ENCODE results near the gene G6PC1. TPM values are rescaled to one million over a fixed set of nuclear protein-coding genes. Genes with fewer than 3 reads are reported as not detected.
"Not testable (repeated sequence)": the region's sequence is repeated elsewhere in the genome, so short reads cannot be mapped to it uniquely, and the experiment has no call there.

Gene G6PC1
- total RNA-seq, 1 donor from 2014 or later: not detected

GRCh38 chr17:42901535-42902229 lies 1.1 kb downstream of the G6PC1 start:
- intact Hi-C loops (cut with micrococcal nuclease): no loop called here

- intact Hi-C loops (cut with micrococcal nuclease): no loop called here
Measured at GRCh38 chr17:42904110-42904469, 3.5 kb downstream of the G6PC1 start.

DNA sequence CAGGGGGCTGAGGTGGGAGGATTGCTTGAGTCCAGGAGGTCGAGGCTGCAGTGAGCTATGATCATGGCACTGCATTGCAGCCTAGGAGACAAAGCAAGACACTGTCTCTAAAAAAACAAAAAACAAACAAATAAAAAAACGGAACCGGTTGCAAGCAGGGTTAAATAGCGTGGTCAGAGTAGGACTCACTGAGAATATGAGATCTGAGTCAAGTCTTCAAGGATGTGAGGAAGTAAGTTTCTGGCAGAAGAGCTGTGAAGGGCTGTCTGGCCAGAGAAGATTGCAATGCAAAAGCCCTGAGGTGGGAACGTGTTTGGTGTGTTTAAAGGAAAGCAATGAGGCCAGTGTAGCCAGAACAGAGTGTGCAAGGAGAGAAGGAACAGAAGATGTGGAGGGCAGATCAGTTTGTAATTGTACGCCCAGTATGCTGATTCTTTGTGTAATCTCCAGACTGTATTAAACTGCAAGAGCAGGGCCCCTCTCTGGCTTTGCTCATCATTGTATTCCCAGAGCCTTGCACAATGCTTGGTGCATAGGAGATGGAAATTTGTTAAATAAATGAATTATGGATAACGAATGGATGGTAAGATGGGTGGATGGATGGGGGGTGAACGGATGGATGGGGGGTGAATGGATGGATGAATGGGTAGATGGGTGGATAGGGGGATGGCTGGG lies 6.3 kb downstream of the G6PC1 start:
- intact Hi-C loops (cut with micrococcal nuclease): no loop called here

GRCh38 chr17:42908872-42909700 lies 8.5 kb downstream of the G6PC1 start:
- intact Hi-C loops (cut with micrococcal nuclease): no loop called here

- intact Hi-C loops (cut with micrococcal nuclease): no loop called here
Measured at GRCh38 chr17:42913522-42913921, 12.9 kb downstream of the G6PC1 start.

DNA sequence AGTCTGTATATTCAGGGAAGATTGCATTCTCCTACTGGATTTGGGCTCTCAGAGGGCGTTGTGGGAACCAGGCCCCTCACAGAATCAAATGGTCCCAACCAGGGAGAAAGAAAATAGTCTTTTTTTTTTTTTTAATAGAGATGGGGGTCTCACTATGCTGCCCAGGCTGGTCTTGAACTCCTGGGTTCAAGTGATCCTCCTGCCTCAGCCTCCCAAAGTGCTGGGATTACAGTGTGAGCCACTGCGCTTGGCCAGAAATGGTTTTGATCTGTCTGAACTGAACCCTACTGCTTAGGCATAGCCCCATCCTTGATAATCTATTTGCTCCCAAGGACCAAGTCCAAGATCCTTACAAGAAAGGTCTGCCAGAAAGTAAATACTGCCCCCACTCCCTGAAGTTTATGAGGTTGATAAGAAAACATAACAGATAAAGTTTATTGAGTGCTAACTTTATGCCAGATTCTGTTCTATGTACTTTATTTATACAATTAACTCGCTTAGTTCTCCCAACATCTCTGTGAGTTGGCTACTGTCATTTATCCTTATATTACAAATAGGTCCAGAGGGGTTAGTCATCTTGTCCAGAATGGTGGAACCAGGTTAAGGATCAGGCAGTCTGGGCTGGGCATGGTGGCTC lies 13.5 kb downstream of the G6PC1 start:
- intact Hi-C loops (cut with micrococcal nuclease): no loop called here

DNA sequence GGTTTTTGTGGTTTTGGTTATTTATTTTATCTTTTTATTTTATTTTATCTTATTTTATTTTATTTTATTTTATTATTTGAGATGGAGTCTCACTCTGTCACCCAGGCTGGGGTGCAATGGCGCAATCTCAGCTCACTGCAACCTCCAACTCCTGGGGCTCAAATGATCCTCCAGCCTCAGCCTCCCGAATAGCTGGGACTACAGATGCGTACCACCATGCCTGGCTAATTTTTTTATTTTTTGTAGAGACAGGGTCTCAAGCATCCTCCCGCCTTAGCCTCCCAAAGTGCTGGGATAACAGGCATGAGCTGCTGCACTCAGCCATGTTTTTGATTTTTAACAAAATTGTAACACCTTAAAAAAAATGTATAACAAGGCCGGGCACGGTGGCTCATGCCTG lies 14.7 kb downstream of the G6PC1 start:
- intact Hi-C loops (cut with micrococcal nuclease): not testable (repeated sequence)

GRCh38 chr17:42916388-42917235 lies 16.0 kb downstream of the G6PC1 start:
- intact Hi-C loops (cut with micrococcal nuclease): not testable (repeated sequence)

GRCh38 chr17:42917236-42917603 lies 16.6 kb downstream of the G6PC1 start:
- intact Hi-C loops (cut with micrococcal nuclease): no loop called here

DNA sequence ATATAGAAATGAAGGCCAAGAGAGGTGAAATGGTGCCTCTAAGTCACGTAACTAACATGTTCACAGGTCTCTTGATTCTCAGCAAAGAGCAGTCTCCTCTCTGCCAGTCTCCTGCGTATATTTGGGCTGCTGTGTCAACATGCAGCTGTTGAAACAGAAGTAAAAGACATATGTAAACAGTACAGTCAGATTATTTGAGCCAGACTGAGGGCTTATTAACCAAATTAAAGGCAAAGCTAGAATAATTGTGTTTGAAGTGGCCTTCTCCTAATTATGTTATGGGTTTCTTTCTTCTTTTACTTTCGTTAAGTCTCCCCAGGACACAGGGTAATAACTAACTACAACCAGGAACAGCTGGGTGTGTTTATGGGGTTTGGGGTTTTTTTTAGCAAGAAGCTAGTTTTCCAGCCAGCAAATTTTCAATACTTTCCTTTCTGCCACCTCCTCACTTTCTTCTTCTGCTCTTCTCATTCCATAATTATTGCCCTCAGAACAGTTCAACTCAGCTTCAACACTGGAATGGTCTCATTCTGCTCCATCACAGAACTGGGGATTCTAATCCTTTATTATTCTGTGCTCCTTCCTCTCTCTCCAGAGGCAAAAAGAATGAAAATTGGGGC lies 18.4 kb downstream of the G6PC1 start:
- intact Hi-C loops (cut with micrococcal nuclease): no loop called here

DNA sequence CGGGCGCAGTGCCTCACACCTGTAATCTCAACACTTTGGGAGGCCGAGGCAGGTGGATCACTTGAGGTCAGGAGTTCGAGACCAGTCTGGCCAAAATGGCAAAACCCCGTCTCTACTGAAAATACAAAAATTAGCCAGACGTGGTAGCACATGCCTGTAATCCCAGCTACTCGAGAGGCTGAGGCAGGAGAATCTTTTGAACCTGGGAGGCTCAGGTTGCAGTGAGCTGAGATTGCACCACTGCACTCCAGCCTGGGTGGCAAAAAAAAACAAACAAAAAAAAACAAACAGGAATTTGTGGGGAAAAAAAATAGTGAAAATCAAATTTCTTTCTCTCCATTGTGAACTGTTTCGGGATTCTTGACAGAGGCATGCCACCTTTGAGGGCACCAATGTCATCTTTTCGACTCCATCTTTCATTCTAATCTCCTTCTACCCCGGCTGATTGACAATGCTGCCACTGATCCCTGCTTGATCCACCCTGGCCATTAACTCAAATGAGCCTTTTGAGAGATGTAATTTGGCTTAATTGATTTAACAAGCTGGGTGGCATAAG lies 19.0 kb downstream of the G6PC1 start:
- intact Hi-C loops (cut with micrococcal nuclease): not testable (repeated sequence)

- intact Hi-C loops (cut with micrococcal nuclease): no loop called here
Measured at GRCh38 chr17:42920106-42920900, 19.7 kb downstream of the G6PC1 start.

- intact Hi-C loops (cut with micrococcal nuclease): no loop called here
Measured at GRCh38 chr17:42920922-42921321, 20.3 kb downstream of the G6PC1 start.

- intact Hi-C loops (cut with micrococcal nuclease): no loop called here
Measured at GRCh38 chr17:42922294-42922693, 21.7 kb downstream of the G6PC1 start.

DNA sequence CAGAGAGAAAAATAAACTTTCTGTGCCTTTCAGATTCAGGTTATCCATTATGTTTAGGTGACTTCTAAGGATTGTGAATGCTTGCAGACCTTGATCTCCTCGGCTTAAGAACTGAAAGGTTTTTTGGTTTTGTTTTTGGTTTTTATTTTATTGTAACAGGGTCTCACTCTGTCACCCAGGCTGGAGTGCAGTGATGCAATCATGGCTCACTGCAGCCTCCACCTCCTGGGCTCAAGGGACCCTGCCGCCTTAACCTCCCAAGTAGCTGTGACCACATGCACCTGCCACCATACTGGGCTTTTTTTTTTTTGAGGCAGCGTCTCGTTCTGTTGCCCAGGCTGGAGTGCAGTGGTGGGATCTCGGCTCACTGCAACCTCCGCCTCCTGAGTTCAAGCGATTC lies 22.9 kb downstream of the G6PC1 start:
- intact Hi-C loops (cut with micrococcal nuclease): not testable (repeated sequence)

- intact Hi-C loops (cut with micrococcal nuclease): no loop called here
Measured at GRCh38 chr17:42924891-42925290, 24.3 kb downstream of the G6PC1 start.

DNA sequence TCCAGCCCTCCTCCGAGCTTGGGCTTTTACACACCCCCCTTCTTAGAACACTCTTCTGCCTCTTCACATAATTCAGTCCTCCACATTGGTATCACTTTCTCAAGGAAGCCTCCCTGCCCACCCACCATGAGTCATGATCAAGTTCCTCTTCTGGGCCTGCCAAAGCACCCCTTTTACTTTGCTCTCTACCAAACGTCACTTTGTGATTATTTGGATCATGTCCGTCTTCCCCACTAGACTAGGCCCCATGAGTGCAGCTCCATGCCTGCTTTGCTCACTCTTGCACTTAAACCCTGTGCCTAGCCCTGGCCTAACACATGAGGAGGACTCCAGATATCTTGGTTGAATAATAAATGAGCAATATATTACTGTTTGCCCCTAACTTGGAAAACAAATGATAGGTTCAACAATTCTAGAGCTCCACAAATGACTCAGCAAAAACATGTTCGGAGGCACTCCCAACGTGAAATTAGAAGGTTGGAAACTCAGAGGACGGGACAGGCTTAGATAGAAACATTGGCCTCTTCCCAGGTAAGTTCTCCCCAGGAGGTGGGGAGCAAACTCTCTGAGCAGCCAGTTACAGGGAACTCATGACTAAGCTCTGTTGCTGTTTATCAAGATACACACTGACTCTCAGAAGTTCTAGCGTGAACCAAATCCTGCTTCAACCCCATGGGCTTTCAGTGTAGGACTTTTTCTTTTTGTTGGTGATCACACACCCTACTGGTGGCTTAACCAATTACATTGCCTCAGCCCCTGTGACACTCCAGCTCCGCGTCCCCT lies 28.3 kb downstream of the G6PC1 start:
- intact Hi-C loops (cut with micrococcal nuclease): no loop called here

DNA sequence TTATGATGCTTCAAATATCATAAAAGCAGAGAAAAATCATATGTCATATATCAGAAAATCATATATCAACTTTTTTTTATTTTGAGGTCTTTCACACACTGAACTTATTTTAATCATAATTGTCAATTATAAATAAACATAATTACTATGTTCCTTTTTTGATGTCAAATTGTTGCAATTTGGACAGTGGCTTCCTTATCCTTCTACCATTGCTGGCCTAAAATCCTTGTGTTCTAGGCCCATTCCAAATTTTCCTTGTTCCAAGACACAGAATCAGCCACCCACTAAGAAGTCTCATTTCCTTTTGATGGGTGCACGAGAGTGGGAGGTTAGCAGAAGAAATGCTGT lies 28.9 kb downstream of the G6PC1 start:
- intact Hi-C loops (cut with micrococcal nuclease): no loop called here

All from T-helper 2 cell treated with Interferon-gamma antibody and Interleukin-4, amounts not matched to agents 100 ng/mL and 5 ng/mL, for 36 hours (primary cell).